GF-D8 (cell line): ENCODE measurements around the gene DYNLRB2.

ENCODE experiments used
- DNase-seq: peaks from one replicate; lab custom pipeline; 2025; lab: John Stamatoyannopoulos, UW

DYNLRB2 gene

DNA sequence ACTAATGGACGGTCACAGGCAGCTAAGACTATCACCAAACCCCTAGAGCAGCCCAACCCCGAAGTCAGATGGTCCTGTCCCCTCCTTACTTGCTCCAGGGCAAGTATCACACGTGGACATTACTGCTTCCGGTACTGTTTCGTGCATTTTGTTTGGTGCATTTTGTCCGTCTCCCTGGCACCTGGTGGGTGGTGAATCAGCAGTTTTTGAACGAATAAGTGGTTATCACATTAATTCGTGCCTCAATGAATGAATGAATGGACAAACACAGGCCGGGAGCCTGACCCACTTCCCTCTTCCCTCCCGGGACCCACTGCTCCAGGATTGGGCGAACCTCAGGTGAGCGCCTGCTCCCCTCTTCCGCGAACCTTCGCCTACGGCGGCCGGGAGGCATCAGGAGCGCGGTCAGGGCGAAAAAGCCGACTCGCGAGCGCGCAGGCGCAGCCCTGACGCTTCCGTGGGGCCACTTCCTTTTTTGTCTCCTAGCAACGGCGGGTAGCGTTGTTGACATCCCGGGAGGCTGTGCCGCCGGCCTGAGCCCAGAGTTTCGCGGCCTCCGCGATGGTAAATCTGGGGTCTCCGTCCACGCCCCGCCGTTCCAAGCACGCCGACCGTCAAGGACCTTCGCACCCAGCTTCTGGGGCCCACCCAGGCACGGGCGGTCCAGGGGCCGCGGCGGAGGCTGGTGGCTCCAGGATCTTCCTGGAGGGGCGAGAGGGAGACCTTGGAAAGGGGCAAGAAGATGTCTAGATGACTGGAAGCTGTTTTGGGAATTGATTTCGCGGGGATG is at the start of gene DYNLRB2:
DYNLRB2 (plus strand) TSS at position 478 of the 790 bp plus-strand sequence; CDS start at position 562, 84 bp downstream.
- peak; percentile 49 for DNase-seq

DNA sequence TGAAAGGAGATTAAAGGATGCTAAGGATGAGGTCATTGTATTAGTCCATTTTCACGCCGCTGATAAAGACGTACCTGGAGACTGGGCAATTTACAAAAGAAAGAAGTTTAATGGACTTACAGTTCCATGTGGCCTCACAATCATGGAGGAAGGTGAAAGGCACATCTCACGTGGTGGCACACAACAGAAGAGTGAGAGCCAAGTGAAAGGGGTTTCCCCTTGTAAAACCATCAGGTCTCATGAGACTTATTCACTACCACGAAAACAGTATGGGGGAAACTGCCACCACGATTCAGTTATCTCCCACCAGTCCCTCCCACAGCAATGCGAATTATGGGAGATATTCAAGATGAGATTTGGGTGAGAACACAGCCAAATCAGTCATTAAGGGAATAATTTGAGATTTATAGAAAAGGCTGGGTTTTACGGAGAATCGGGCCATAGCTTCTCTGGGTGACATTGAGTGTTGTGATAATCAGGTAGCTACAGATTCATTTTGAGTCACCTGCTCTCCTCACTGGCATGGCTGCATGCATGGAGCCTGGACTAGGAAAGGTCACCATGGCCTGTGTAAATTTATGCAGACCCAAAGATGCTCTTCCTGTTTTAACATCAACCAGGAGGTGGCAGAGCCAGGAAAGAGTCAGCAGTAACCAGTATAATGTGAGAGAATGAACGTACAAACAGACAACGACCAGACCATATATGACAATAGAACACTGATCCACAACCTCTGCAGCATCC is 40.5 kb upstream of the DYNLRB2 start:
- DNase-seq, result no peak

DNA sequence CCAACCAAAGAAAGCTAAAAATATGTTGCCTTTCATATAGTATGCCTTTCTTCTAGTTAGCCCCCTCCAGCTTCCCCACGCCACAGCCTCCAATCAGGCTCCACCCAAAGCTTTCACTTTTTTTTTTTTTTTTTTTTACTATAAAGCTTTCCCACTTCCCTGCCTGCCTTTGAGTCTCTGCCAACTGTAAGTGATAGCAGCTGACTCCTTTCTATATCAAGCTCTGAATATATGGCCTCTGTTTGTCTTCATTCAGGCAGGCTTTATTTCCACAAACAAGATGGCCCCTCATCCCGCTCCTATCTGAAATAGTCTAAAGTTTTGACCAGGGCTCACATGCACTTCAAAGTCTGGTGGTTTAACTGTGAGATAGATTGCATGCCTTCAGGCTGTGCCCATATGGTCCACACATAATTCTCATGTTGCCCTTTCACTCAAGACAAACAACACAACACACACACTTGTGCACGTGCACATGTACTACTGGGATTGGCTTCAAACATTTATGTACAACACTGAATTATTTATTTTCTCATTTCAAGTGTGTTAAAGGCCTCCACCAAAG is 39.8 kb upstream of the DYNLRB2 start:
- DNase-seq, result no peak

DNA sequence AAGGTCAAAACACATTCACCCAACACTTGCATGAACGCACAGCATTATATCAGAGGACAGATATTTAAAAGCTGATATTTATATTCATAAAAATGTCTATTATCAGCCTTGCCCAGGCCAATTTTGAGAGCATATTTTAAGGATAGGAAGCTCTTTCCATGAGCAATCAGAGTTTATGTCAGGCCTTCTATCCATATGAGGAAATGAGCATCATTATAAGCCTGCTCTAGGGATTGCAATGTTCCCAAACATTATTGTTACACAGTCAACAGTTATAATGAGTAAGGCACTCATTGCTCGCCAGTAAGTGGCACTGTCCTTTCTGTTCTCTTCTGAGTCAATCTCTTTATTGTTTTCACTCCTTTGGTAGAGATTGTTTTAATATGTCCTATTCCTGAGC is 37.7 kb upstream of the DYNLRB2 start:
- DNase-seq, result no peak

DNA sequence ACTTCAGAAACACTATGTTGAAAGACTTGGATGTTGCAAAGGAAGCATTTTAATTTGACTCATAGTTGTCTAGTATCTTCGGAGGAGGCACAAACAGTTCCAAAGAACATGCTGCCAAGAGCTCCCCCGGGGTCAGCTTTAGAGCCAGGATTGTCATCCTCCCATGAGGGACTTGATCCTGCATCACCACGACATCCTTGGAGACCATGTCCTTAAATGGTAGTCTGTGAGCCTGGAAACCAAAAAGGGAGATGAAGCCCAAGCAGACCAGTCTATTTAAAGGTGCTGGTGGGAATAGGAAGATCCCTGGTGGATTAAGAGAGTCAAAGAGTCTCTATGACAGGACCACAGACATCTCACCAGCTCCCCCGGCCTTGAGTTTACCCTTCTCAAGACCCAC is 33.3 kb upstream of the DYNLRB2 start:
- DNase-seq, result no peak

DNA sequence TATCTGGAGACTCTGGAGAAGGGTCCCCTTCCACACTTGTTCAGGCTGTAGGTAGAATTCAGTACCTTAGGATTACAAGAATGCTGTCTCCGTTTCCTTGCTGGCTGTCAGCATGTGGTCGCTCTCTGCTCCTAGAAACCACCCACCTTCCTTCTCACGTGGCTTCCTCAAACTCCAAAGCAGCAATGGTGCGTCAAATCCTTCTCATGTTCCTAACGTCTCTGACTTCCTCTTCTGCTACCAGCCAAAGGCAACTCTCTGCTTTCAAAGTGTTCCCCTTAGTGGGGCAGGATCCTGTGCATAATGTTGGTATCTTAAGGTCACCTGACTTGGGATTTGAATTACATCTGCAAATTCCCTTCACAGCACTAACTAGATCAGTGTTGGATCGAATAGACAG is 30.9 kb upstream of the DYNLRB2 start:
- peak; percentile 7 for DNase-seq

DNA sequence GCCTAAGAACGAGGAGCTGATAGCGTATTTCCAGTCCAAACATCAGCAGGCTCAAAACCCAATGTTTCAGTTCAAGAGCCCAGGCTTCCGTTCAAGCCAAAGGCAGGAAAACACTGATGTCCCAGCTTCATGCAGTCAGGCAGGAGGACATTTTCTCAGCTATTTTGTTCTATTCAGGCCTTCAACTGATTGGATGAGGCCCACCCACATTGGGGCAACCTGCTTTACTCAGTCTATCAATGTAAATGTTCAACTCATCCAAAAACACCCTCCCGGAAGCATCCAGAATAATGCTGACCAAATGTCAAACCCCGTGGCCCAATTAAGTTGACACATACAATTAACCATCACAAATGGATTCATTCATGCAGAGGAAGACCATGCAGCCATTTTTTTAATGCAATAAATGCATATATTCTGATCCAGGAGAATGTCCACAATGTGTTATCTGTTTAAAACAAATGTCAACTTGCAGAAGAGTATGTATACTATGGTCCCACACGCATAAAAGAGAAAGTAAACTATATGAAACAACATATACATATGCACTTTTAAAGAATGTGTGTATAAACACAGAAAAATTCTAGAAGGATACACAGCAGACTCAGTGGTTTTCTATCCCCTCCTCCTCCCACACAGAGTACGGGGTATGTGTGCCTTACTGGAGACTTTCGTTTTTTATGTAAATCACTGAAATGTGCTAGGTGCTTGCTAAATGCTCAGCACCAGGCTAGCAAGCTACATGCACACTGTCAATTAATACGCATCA is 28.8 kb upstream of the DYNLRB2 start:
- no peak for DNase-seq

DNA sequence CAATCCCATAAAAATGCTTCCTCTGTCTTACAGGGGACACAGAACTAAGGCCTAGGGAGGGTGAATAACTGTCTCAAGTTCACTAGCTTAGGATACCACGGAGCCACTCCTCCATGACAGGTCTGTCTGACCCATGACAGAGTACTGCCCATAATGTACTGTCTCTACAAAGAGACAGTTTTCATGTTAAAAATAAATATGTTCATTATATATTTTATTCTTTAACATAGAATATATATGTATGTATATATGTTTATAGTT is 28.3 kb upstream of the DYNLRB2 start:
- no peak for DNase-seq

DNA sequence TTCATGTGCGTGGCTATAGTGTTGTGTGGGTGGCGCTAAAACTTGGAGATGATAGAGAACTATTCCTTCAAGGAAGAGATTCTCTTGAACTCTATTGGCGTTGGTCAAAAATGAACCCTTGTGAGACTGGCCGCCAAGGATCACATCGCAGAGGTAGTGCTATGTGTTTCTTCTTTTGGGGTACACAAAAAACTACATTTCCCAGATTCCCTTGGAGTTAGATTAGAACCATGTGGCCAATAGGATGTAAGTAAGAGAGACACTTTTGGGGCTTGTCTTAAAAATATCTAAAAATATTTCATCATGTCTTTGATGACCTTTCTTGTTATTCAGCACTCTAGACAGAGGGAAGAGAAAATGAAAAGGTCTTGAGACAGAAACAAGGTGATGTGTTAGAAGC is 25.4 kb upstream of the DYNLRB2 start:
- DNase-seq, result no peak

DNA sequence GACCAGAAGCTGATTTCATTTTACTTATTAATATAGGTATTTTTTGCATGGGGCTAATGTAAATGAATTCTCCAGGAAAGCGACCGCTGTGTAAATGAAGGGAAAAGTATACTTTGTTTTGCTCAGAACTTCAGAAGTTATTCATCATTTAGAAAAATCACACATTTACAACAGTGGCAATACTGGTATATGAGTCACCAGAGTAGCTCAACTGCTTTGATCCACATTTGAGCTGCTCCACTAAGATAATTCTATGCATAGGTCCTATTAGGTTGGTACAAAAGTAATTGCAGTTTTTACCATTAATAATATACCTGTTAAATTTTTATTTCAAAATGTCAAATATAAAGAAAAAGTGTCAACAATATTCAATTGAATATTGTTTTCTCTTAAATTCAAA is 22.9 kb upstream of the DYNLRB2 start:
- DNase-seq, result no peak

DNA sequence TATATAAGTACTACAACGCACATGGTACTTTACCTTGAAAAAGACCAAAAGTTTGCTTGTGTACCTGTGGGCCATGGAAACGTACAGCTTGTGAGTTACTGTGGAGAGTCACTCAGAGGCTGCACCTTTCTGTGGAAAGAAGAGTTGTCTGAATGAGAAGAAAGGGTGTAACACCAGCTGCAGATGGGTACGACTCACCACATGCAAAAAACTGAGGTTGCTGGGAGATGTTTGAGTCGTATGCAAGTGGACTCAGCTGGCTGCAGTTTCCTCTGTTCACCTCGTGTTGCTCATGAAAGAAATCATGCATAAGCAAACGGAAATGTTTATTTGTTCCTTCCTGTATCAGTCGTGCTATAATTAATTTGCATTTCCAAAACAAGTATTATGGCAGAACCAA is 22.4 kb upstream of the DYNLRB2 start:
- no peak for DNase-seq

DNA sequence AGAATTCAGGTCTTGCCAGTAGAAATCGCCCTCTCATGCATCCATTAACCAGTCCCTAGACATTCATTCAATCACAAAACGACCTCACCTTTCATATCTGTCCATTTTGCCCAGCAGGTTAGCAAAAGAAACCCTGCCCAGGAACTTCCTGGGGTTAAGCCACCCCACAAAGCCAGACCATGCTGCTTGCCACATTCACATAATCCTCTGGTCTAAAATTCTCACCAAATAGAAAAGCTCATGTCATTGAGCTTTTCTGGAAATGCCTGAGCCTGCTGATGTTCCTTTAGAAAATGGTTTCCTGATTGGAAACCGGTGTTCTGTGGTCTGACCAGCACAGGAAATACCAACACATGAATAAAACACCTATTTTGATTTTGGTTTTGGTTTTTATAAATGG is 21.6 kb upstream of the DYNLRB2 start:
- DNase-seq, result no peak

DNA sequence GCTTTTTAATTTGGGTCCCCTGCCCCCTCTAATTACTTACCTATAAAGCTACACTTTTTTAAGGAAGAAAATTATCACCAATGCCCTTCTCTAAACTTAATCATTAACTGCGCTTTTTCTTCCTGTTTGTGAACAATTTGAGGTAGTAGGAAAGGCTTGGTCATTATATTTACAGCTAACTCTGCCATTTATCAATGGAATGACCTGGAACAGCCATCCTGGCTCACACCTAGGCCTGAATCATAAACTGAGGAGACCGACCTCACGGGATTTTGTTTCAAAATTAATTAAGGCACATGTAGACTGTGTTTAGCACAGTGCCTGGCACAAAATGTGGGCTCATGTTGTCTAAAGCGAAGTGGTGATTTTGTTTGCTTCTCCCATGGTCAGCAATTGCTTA is 15.4 kb upstream of the DYNLRB2 start:
- no peak for DNase-seq

DNA sequence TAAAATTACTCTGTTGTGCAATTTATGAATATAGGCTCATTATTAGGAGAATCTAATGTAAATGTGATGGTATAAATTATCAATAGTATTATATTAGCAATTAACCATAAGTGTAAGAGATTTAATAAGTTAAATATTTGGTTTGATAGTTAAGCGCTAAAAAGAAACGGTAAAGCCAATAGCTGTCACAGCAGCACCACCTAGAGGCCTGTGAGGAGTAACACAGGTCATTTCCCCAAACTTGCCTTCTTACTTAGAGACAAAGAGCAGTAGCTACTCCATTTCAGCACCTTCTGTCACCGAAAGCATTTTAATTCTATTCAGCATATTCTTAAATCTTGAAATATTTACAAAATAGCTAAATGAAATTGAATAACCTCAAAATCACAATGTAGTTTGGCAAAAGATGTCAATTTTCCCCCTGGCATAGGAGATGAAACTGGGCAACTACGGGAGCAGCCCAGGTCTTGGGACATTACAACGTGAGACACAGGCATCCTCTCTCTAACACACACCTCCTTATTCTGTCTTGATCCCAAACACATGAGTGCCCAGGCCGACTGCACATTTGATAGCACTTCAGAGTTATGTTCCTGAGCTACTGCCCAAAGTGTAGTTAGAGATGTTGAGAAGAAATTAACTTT is 14.3 kb upstream of the DYNLRB2 start:
- no peak for DNase-seq

DNA sequence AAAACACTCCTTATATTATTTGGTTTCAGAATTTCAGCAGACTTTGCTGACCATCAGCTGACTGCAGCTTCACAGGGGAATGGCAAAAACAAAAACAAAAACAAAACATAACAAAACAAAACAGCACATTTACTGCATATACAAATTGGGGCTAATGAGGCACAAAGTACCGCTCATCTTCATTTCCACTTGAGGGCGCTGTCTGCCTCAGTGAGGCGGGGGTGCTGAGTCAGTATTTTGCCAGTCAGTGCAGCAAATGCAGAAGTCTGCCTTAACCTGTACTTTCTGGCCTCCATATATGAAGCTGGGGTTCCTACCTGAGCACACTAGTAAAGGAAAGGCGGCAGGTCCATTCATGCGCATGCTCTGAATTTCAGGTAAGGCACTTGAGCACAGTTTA is 13.5 kb upstream of the DYNLRB2 start:
- peak; percentile 4 for DNase-seq

DNA sequence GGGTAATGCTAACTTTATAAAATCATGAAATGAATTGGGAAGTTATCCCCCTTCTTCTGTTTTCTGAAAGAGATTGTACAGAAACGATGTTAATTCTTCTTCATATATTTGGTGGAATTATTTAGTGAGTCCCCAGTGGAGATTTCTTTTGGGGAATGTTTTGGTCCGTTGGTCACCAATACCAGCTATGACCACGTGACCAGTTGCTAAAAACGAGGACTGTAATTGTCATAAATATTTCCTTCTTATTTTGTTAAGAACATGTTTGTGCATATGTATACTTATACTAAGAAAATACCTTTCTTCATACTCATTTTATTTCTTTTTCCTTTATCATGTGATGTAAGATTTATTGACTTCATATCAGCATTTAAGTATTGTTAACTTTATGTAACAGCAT is 10.3 kb upstream of the DYNLRB2 start:
- no peak for DNase-seq

DNA sequence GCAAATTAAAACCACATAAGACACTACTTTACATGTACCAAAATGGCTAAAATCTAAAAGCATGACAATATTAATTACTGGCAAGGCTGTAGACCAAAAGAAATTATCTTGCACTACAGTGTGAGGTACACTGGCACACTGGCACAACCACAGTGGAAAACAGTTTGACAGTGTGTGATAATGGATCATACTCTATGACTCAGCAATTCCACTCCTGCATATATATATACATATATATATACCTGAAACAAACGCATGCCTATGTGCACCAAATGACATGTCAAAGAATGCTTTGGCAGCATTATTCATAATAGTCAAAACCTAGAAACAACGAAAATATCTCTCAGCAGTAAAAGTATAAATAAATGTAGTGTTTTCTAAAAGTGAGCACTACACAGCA is 4.6 kb upstream of the DYNLRB2 start:
- no peak for DNase-seq

DNA sequence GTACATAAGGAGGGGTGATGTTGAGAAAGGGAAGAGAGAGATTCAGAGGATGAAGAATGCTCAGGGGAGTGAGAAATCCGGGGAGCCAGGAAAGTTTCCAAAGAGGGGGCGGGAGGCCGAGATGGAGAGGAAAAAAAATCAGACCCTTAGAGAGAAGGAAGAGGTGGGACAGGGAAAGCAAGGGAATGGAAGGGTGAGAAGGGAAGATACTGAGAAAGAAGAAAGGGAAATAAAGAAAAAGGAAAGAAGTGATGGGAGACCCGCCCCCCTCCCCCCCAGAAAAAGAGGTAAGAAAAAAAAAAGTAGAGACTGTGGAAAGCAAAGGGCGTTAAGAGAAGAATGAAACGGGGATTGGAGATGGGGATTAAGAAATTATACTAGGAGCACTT is 507 bp downstream of the DYNLRB2 start:
- DNase-seq, result no peak

DNA sequence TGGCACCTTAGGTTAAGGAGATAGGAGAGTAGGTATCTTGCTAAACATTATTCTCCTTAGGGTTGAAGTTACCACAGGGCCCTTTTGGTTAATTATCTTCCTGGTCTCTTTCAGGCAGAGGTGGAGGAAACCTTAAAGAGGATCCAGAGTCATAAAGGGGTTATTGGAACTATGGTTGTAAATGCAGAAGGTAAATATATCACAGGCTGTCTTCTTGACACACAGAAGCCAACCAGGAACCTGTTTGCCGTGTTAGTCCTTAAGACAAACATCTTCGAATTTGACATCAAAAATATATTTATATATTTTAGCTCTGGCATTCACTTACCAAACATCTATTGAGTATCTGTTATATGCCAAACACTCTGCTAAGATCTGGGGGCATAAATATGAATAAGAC is 2.4 kb downstream of the DYNLRB2 start:
- DNase-seq, result no peak

DNA sequence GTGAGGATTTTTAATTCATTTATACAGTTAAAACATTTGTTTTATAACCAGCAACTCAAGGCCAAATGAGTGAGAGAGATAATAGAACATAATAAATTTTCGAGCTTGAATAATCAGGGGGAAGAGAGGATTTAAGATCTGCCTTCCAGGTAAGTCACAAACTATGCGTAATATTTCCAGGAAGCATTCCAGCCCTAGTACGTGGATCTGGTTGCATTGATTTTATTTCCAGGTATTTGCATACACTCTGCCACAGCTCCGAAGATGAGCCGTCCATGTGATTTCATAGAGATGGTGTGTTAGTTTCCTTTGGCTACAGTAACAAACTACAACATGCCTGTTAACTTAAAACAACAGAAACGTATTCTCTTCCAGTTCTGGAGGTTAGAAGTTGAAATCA is 3.5 kb downstream of the DYNLRB2 start:
- DNase-seq, result no peak

DNA sequence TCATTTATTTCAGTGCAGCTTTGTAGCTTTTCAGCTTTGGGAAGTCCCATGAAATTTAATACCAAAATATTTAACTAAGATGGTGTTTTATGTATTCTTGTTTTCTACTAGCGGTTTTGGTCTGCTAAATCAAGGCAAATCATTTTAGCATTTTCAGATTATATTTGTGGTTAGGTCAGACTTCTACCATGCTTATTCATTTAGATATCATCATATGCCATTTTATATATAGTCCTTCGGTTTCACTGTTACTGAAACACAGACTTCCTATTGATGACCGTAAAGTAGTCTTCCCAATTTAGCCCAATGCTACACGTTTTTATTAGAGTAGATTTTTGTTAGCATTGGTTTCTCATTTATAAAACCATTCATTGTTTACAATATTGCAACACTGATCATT is 5.5 kb downstream of the DYNLRB2 start:
- DNase-seq, result no peak

DNA sequence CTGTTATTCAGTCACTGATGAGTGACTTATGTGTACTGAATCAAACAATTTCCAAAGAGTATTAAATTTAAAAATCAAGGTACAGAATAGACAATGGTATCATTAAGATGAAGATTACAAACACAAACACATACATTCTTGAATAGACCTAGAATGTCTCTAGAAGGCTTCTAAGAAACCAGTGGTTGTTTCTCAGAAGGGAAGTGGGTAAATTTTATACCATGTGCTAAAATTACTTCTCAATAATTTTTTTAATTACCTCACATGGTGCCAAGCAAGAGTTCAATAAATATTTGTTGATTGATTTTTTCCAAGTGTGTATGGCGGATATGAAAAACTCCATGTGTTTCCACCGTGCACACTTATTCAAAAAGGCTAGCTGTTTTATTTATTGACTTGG is 6.4 kb downstream of the DYNLRB2 start:
- no peak for DNase-seq
